Measurements from ENCODE around the gene CCDC34. TPM values are rescaled to one million over a fixed set of nuclear protein-coding genes. Genes with fewer than 3 reads are reported as not detected.
"Not testable (repeated sequence)": the region's sequence is repeated elsewhere in the genome, so short reads cannot be mapped to it uniquely, and the experiment has no call there.

Gene CCDC34
- total and polyA plus RNA-seq, 4 donors, result 1.4 to 6.4 (median 3.5) TPM

DNA sequence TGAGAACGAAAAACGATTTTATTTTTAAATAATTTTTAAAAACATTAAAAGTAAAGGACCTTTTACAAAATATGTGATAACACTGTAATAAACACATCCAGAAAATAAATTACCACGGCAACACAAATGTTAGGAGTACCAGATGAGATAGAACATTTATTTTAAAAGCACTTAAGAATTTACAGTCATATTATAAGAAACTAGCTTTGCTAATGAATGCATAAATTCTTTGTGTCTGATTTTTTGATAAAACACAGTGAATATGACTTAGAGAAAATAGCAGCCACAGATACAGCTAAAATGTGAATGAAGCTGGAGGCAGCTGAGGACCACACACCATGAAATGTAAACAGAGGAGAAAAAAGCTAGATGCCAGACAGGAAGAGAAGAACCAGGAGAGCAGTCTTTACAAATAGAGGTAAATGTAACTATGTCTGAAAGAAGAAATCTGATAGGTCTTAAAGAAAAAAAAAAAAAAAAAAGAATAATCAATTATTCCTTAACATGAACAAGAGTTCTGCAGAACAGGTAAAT lies 14.6 kb downstream of the CCDC34 start:
- Histone ChIP-seq H3K9me3 (ENCODE audit: control insufficient read depth, low read length) (no peaks in the 10 kb centered on the region), H3K4me1 (ENCODE audit: control insufficient read depth in 1 of 2, insufficient read depth in 2 of 2, low read length in 2 of 2) (no peaks in the 10 kb centered on the region), H3K27ac (ENCODE audit: low read depth in 1 of 2, low read length in 2 of 2) (no peak overlapping the region), H3K27me3 (ENCODE audit: control insufficient read depth in 1 of 2, insufficient read depth in 2 of 2, low read length in 1 of 2) (no peaks in the 10 kb centered on the region), H3K4me3 (ENCODE audit: low read length in 2 of 2) (no peak overlapping the region), H3K36me3 (ENCODE audit: control insufficient read depth in 1 of 2, insufficient read depth in 2 of 2, low read length in 1 of 2) (no peaks in the 10 kb centered on the region)
- DNase-seq (no peak), ATAC-seq (ENCODE audit: low FRiP score) (no peak)
- intact Hi-C loops (cut with DNase I), result no loop called here
- WGBS, 2 donors, result 9 to 17% methylated on average over 3 of the region's 3 CpGs

DNA sequence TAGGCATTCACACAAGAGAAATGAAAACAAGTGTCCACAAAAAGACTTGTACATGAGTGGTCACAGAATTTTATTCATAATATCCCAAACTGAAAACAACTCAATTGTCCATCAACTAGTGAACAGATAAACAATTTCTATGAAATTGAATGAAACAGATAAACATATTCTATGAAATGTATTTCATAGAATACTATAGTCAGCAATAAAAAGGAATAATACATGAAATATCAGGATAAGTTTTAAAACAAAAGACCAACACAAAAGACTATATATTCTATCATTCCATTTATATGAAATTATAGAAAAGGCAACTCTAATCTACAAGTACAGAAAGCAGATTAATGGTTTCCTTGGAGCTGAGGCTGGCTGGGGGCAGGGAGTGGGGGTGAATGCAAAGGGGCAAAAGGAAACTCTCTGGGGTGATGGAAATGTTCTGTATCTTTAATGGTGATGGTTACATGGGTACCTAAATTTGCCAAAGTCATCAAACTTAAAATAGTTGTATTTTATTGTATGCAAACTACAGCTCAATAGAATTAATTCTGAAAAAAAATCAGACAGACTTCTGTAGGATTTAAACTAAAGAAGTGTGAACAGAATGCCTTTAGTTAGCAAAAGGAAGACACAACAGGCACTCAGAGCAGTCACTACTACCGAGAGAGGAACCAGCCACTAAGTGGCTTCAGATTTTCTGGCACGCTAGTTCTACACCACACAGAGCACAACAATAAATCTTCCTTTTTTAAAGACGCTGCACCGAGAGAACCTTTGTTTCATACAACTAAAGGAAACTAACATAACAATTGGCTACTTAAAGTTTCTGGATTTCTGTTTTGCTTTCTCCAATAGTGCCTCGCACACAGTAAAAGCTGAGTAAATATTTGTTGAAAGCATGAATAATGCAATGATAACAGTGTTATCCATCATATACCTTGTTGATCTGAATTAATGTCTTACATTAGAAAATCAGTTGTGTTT lies 15.4 kb downstream of the CCDC34 start:
- no peak for ATAC-seq (ENCODE audit: low FRiP score)

DNA sequence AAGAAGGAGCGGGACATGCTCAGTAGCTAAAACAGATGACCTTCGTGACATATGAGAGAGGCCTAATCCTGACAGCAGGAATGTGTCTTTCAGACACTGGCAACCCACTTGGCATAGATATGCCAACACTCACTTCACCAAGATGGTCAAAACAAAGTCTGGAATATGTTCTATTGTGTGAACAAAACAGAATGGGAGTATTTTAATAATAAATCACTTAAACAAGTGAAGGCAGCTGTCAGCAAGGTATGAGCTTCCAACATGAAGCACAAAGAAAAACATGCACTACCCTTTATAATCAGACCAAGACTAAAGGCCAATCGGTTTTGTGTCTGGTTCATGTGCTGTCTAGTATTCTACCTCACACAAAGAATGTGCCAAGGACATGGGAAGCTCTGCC lies 23.1 kb downstream of the CCDC34 start:
- no peak overlapping the region for H3K4me3 ChIP-seq (ENCODE audit: low read length in 2 of 2)
- no peak for DNase-seq
- 14 to 34% methylated on average over 3 of the region's 3 CpGs for WGBS, 2 donors
- no peaks in the 10 kb centered on the region for H3K9me3 ChIP-seq (ENCODE audit: control insufficient read depth, low read length)
- no peak for ATAC-seq (ENCODE audit: low FRiP score)
- H3K4me1 ChIP-seq (ENCODE audit: control insufficient read depth in 1 of 2, insufficient read depth in 2 of 2, low read length in 2 of 2), result peaks cover 0 to 2% of the 10 kb centered on the region in 2 donors
- H3K27ac ChIP-seq (ENCODE audit: low read depth in 1 of 2, low read length in 2 of 2), result no peak overlapping the region
- H3K36me3 ChIP-seq (ENCODE audit: control insufficient read depth in 1 of 2, insufficient read depth in 2 of 2, low read length in 1 of 2), result no peaks in the 10 kb centered on the region
- no peaks in the 10 kb centered on the region for H3K27me3 ChIP-seq (ENCODE audit: control insufficient read depth in 1 of 2, insufficient read depth in 2 of 2, low read length in 1 of 2)
- intact Hi-C loops (cut with DNase I), result no loop called here

More for the DNA sequence above, 15.4 kb downstream of the CCDC34 start:
- Histone ChIP-seq H3K9me3 (ENCODE audit: control insufficient read depth, low read length) (no peaks in the 10 kb centered on the region), H3K4me3 (ENCODE audit: low read length in 2 of 2) (no peak overlapping the region), H3K27ac (ENCODE audit: low read depth in 1 of 2, low read length in 2 of 2) (no peak overlapping the region), H3K36me3 (ENCODE audit: control insufficient read depth in 1 of 2, insufficient read depth in 2 of 2, low read length in 1 of 2) (no peaks in the 10 kb centered on the region), H3K4me1 (ENCODE audit: control insufficient read depth in 1 of 2, insufficient read depth in 2 of 2, low read length in 2 of 2) (no peaks in the 10 kb centered on the region), H3K27me3 (ENCODE audit: control insufficient read depth in 1 of 2, insufficient read depth in 2 of 2, low read length in 1 of 2) (no peaks in the 10 kb centered on the region)
- DNase-seq, result no peak
- 2 to 14% methylated on average over 5 of the region's 5 CpGs for WGBS, 2 donors
- intact Hi-C loops (cut with DNase I), result no loop called here

DNA sequence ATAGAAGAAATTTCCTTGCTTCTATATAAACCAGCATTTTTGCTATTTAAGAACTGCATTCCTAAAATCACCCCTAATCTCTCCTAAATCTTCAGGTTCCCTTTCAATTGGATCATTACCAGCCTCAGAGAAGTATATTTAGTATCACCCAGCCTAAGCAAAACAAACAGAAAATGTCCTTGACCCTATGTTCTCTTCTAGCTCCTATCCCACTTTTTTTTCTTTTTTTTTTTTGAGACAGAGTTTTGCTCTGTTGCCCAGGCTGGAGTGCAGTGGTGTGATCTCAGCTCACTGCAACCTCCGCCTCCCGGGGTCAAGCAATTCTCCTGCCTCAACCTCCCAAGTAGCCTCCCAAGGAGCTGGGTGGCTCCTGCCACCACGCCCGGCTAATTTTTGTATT lies 28.3 kb downstream of the CCDC34 start:
- H3K36me3 ChIP-seq (ENCODE audit: control insufficient read depth in 1 of 2, insufficient read depth in 2 of 2, low read length in 1 of 2); H3K9me3 ChIP-seq (ENCODE audit: control insufficient read depth, low read length); intact Hi-C loops (cut with DNase I); H3K27ac ChIP-seq (ENCODE audit: low read depth in 1 of 2, low read length in 2 of 2); H3K4me1 ChIP-seq (ENCODE audit: control insufficient read depth in 1 of 2, insufficient read depth in 2 of 2, low read length in 2 of 2); ATAC-seq (ENCODE audit: low FRiP score); H3K4me3 ChIP-seq (ENCODE audit: low read length in 2 of 2); H3K27me3 ChIP-seq (ENCODE audit: control insufficient read depth in 1 of 2, insufficient read depth in 2 of 2, low read length in 1 of 2); DNase-seq: not testable (repeated sequence)
- WGBS, 2 donors, result 94 to 97% methylated on average over 4 of the region's 4 CpGs

DNA sequence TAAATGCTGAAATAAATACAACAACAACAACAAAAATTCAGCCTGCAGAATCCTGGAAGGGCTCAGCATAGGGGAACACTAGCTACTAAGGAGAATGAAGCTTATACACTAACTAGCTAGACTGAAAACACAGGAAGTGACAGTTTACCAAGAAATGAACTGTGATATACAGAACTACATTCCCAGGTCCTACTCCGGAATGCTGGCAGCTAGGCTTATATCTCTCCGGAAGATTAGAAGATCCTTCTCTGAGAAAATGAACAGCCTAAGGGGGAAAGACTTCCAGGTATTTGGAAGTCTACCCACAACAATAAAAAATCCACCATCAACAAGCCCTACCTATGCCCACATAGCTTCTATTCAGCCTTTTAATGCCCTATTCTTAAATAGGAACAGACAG lies 31.0 kb downstream of the CCDC34 start:
- intact Hi-C loops (cut with DNase I), result no loop called here
- H3K27ac ChIP-seq (ENCODE audit: low read depth in 1 of 2, low read length in 2 of 2), result no peak overlapping the region
- 36 to 40% methylated on average over 2 of the region's 2 CpGs for WGBS, 2 donors
- H3K36me3 ChIP-seq (ENCODE audit: control insufficient read depth in 1 of 2, insufficient read depth in 2 of 2, low read length in 1 of 2), result no peaks in the 10 kb centered on the region
- no peaks in the 10 kb centered on the region for H3K4me1 ChIP-seq (ENCODE audit: control insufficient read depth in 1 of 2, insufficient read depth in 2 of 2, low read length in 2 of 2)
- no peak for ATAC-seq (ENCODE audit: low FRiP score)
- H3K4me3 ChIP-seq (ENCODE audit: low read length in 2 of 2), result no peak overlapping the region
- DNase-seq, result no peak
- H3K27me3 ChIP-seq (ENCODE audit: control insufficient read depth in 1 of 2, insufficient read depth in 2 of 2, low read length in 1 of 2), result no peaks in the 10 kb centered on the region
- H3K9me3 ChIP-seq (ENCODE audit: control insufficient read depth, low read length), result no peaks in the 10 kb centered on the region

DNA sequence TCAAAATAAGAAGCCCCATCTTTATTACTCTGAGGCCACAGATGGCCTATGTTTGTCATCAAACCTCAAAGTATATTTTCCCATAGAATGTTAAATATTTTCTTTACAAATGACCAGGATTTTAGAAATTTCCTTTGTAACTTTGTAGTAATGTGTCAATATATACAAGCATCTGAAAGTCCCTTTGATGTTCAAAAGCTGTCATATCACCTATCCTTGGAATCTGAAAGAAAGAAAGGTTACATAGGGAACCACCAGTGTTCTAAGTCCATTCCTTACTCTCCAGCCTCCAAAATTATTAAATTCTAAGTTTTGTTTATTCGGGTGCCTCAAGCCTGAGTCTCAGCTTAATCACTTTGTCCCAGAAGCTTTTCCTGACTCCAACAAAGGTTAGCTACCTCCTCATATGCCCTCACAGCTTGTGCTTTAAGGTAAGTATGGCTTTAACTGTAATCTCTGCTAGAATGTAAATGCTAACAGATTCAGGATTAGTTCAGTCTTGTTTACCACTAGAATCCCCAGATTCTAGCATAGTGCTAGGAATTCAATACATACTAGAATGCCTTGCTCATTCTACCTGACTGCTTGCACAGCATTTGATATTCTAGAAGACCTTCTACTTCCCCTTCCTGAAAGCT lies 32.3 kb downstream of the CCDC34 start:
- no peaks in the 10 kb centered on the region for H3K36me3 ChIP-seq (ENCODE audit: control insufficient read depth in 1 of 2, insufficient read depth in 2 of 2, low read length in 1 of 2)
- ATAC-seq (ENCODE audit: low FRiP score) (no peak), DNase-seq (no peak)
- H3K4me3 ChIP-seq (ENCODE audit: low read length in 2 of 2), result no peak overlapping the region
- no peaks in the 10 kb centered on the region for H3K4me1 ChIP-seq (ENCODE audit: control insufficient read depth in 1 of 2, insufficient read depth in 2 of 2, low read length in 2 of 2)
- H3K27me3 ChIP-seq (ENCODE audit: control insufficient read depth in 1 of 2, insufficient read depth in 2 of 2, low read length in 1 of 2), result no peaks in the 10 kb centered on the region
- 85 to 92% methylated on average over 1 of the region's 1 CpG for WGBS, 2 donors
- no peaks in the 10 kb centered on the region for H3K9me3 ChIP-seq (ENCODE audit: control insufficient read depth, low read length)
- H3K27ac ChIP-seq (ENCODE audit: low read depth in 1 of 2, low read length in 2 of 2), result no peak overlapping the region
- intact Hi-C loops (cut with DNase I), result no loop called here

DNA sequence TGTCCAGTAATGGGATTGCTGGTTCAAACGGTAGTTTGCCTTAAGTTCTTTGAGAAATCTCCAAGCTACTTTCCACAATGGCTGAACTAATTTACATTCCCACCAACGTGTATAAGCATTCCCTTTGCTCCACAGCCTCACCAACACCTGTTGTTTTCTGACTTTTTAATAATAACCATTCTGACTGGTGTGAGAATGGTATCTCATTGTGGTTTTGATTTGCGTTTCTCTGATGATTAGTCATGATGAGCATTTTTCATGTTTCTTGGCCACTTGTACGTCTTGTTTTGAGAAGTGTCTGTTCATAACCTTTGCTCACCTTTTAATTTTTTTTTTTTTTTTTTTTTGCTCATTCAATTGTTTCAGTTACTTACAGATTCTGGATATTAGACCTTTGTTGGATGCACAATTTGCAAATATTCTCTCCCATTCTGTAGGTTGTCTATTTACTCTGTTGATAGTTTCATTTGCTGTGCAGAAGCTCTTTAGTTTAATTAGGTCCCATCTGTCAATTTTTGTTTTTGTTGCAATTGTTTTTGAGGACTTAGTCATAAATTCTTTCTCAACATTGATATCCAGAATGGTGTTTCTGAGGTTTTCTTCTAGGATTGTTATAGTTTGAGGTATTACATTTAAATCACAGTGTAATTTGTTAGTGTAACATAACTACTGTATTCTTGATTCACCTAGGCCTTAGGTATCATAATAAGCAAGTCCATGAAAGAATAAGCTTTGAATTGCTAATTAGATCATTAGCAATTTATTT lies 33.0 kb downstream of the CCDC34 start:
- intact Hi-C loops (cut with DNase I), result no loop called here
- H3K27me3 ChIP-seq (ENCODE audit: control insufficient read depth in 1 of 2, insufficient read depth in 2 of 2, low read length in 1 of 2), result no peaks in the 10 kb centered on the region
- WGBS, 2 donors, result 93 to 96% methylated on average over 4 of the region's 4 CpGs

DNA sequence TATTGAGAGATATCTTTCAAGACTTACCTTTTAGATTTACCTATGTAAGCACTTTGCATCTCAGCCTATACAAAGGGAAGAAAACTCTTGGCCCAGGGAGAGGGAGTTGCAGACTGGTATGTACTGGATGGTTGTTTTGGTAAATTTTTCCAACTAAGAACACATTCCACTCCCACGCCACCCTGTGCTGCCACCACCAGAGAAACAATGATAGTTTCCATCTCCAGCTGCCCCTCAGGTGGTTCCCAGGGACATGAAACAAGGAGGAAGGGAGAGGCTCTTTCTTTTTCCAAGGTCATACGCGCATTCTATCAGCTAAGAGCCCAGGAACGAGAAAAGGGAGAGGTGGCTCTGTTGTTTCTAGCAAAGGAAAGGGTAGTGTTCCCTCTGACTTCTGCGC lies 34.4 kb downstream of the CCDC34 start:
- H3K27me3 ChIP-seq (ENCODE audit: control insufficient read depth in 1 of 2, insufficient read depth in 2 of 2, low read length in 1 of 2), result no peaks in the 10 kb centered on the region
- no peak overlapping the region for H3K27ac ChIP-seq (ENCODE audit: low read depth in 1 of 2, low read length in 2 of 2)
- H3K9me3 ChIP-seq (ENCODE audit: control insufficient read depth, low read length), result no peaks in the 10 kb centered on the region
- no peak for DNase-seq
- H3K4me1 ChIP-seq (ENCODE audit: control insufficient read depth in 1 of 2, insufficient read depth in 2 of 2, low read length in 2 of 2), result no peaks in the 10 kb centered on the region
- ATAC-seq (ENCODE audit: low FRiP score), result no peak
- intact Hi-C loops (cut with DNase I), result no loop called here
- 66 to 67% methylated on average over 5 of the region's 5 CpGs for WGBS, 2 donors
- H3K4me3 ChIP-seq (ENCODE audit: low read length in 2 of 2), result no peak overlapping the region
- H3K36me3 ChIP-seq (ENCODE audit: control insufficient read depth in 1 of 2, insufficient read depth in 2 of 2, low read length in 1 of 2), result no peaks in the 10 kb centered on the region

More for the DNA sequence above, 33.0 kb downstream of the CCDC34 start:
- Histone ChIP-seq H3K36me3 (ENCODE audit: control insufficient read depth in 1 of 2, insufficient read depth in 2 of 2, low read length in 1 of 2) (no peaks in the 10 kb centered on the region), H3K4me1 (ENCODE audit: control insufficient read depth in 1 of 2, insufficient read depth in 2 of 2, low read length in 2 of 2) (no peaks in the 10 kb centered on the region), H3K9me3 (ENCODE audit: control insufficient read depth, low read length) (no peaks in the 10 kb centered on the region), H3K4me3 (ENCODE audit: low read length in 2 of 2) (no peak overlapping the region), H3K27ac (ENCODE audit: low read depth in 1 of 2, low read length in 2 of 2) (no peak overlapping the region)
- DNase-seq (no peak), ATAC-seq (ENCODE audit: low FRiP score) (no peak)
